B cell (primary cell): ENCODE measurements around the gene RET. TPM values are rescaled to one million over a fixed set of nuclear protein-coding genes. Genes with fewer than 3 reads are reported as not detected.

ENCODE experiments used
- ATAC-seq: fragments of 200-7000 bp; cut with Tn5 transposase; one replicate; pipeline ENCODE4 v1.10.0; 2021; ENCODE audit warnings: low read depth, mild to moderate bottlenecking, moderate number of reproducible peaks, moderate library complexity
- CTCF ChIA-PET: fragments of 350-600 bp; sonication (Branson Sonifier 250); formaldehyde crosslinking; loops from one replicate; lab custom pipeline; 2021; ENCODE audit warnings: antibody characterized with exemption, inconsistent platforms; lab: Charles Lee
- POLR2A ChIA-PET: fragments of 350-600 bp; sonication (Branson Sonifier 250); formaldehyde crosslinking; loops from one replicate; lab custom pipeline; 2021; ENCODE audit warnings: antibody characterized with exemption; lab: Charles Lee
- DNase-seq: peaks from one replicate; pipeline ENCODE4 v3.0.0; 2013
- H2AFZ ChIP-seq: 2 replicates; pipeline ENCODE4 v1.6.1; 2012; ENCODE audit warnings: mild to moderate bottlenecking, low read depth, low read length; ENCODE audit not compliant: insufficient read depth, poor library complexity, severe bottlenecking
- H3K27ac ChIP-seq, 2 donors: 1 replicate in 1 of 2; 2 replicates in 1 of 2; pipeline ENCODE4 v1.5.1; 2012 to 2013; ENCODE audit warnings: low read length in 2 of 2, mild to moderate bottlenecking in 2 of 2, moderate library complexity in 1 of 2
- H3K27me3 ChIP-seq, 4 experiments: fragments of 200-600 bp in 1 of 4; sonication (generic) in 1 of 4; replicated peaks in 1 of 4; 1 replicate in 2 of 4; 2 replicates in 2 of 4; pipeline versions ENCODE4 v1.6.1 to v1.7.0; 2013 to 2016; ENCODE audit warnings: low read length in 3 of 4, mild to moderate bottlenecking in 2 of 4, mixed read lengths in 1 of 4, moderate library complexity in 1 of 4; ENCODE audit not compliant: insufficient read depth in 4 of 4, control insufficient read depth in 3 of 4; ENCODE audit errors: control extremely low read depth in 1 of 4
- H3K36me3 ChIP-seq, 2 experiments: replicated peaks in 1 of 2; 1 replicate in 1 of 2; 2 replicates in 1 of 2; pipeline versions ENCODE4 v1.6.1 to v1.7.1; 2013; ENCODE audit warnings: low read length in 1 of 2; ENCODE audit not compliant: insufficient read depth in 2 of 2, control insufficient read depth in 1 of 2; ENCODE audit errors: control extremely low read depth in 1 of 2, extremely low read depth in 1 of 2
- H3K4me1 ChIP-seq, 2 donors: fragments of 200-600 bp in 1 of 2; sonication (generic) in 1 of 2; 1 replicate in 1 of 2; 2 replicates in 1 of 2; pipeline versions ENCODE4 v1.5.1 to v1.6.1; 2013 to 2017; ENCODE audit warnings: low read length in 2 of 2; ENCODE audit not compliant: control insufficient read depth in 2 of 2, insufficient read depth in 2 of 2
- H3K4me2 ChIP-seq: replicated peaks from 2 replicates; pipeline ENCODE3; 2012; ENCODE audit warnings: mild to moderate bottlenecking, low read depth, low read length; ENCODE audit not compliant: poor library complexity, severe bottlenecking
- H3K4me3 ChIP-seq, 5 experiments: fragments of 200-600 bp in 1 of 5; sonication (generic) in 1 of 5; 1 replicate in 3 of 5; 2 replicates in 2 of 5; pipeline versions ENCODE4 v1.5.1 to v1.7.0; 2011 to 2016; ENCODE audit warnings: low read length in 4 of 5, mild to moderate bottlenecking in 4 of 5, low read depth in 2 of 5, control low read depth in 1 of 5, moderate library complexity in 1 of 5; ENCODE audit not compliant: insufficient read depth in 1 of 5; ENCODE audit errors: control extremely low read depth in 1 of 5, extremely low read depth in 1 of 5
- H3K79me2 ChIP-seq: fragments of 200-600 bp; sonication (generic); one replicate; pipeline ENCODE4 v1.6.0; 2016; ENCODE audit warnings: low read length; ENCODE audit not compliant: control insufficient read depth, insufficient read depth
- H3K9ac ChIP-seq: fragments of 200-600 bp; sonication (generic); 2 replicates; pipeline ENCODE4 v1.6.1; 2017; ENCODE audit warnings: mild to moderate bottlenecking, low read length, moderate library complexity
- H3K9me3 ChIP-seq, 3 donors: one replicate each; pipeline versions ENCODE4 v1.6.1 to v1.7.1; 2013; ENCODE audit warnings: low read length in 2 of 3; ENCODE audit not compliant: control insufficient read depth in 2 of 3, insufficient read depth in 1 of 3; ENCODE audit errors: control extremely low read depth in 1 of 3
- H4K20me1 ChIP-seq: 2 replicates; pipeline ENCODE4 v1.6.0; 2012; ENCODE audit warnings: mild to moderate bottlenecking, low read length; ENCODE audit not compliant: insufficient read depth, control insufficient read depth, poor library complexity, severe bottlenecking
- H3K27ac Mint-ChIP-seq: one replicate; pipeline ENCODE4 v1.8.0; 2021; ENCODE audit warnings: mixed read lengths
- H3K27me3 Mint-ChIP-seq: one replicate; pipeline ENCODE4 v1.8.0; 2021; ENCODE audit warnings: mixed read lengths
- H3K4me1 Mint-ChIP-seq: one replicate; pipeline ENCODE4 v1.8.0; 2021; ENCODE audit warnings: mixed read lengths
- H3K4me3 Mint-ChIP-seq: one replicate; pipeline ENCODE4 v1.8.0; 2021; ENCODE audit warnings: mixed read lengths
- H3K9me3 Mint-ChIP-seq: one replicate; pipeline ENCODE4 v1.8.0; 2022; ENCODE audit warnings: mixed read lengths; ENCODE audit not compliant: insufficient read depth
- CTCF ChIP-seq: fragments of 200-600 bp; IDR thresholded peaks from one replicate; pipeline ENCODE4 v1.8.0; 2022; ENCODE audit warnings: antibody characterized with exemption, mild to moderate bottlenecking
- EZH2 ChIP-seq: IDR thresholded peaks from 2 replicates; pipeline ENCODE4 v1.6.1; 2012; ENCODE audit warnings: borderline replicate concordance, low read depth, mild to moderate bottlenecking, moderate library complexity, low read length; ENCODE audit not compliant: insufficient read depth, poor library complexity, severe bottlenecking
- WGBS: methylation state at CpG from one replicate; pipeline ENCODE4 v1.1.5; 2013; ENCODE audit warnings: missing lambda C conversion rate; ENCODE audit not compliant: insufficient coverage; 5-methylcytosine and 5-hydroxymethylcytosine counted together
- intact Hi-C: fragments of 100-400 bp; cut with micrococcal nuclease; formaldehyde crosslinking; loops from one replicate; pipeline ENCODE4 v1.10.0; 2022
- polyA plus RNA-seq: library from polyadenylated mRNA; depleted of rRNA; stranded (reverse); fragments of >200 nt; gene quantifications from 2 replicates; pipeline ENCODE4 v1.2.3, GENCODE V29; 2012
- total RNA-seq, 2 donors: library from RNA; stranded (reverse); fragments of 120-200 nt in 1 of 2; gene quantifications; 1 replicate in 1 of 2; 2 replicates in 1 of 2; pipeline versions ENCODE4 v1.2.3 to v1.2.4, GENCODE V29; 2013 to 2022

RET gene
- total and polyA plus RNA-seq, 2 donors (not counting 1 experiment from before 2014, with no cell fraction given) = 0.16 to 0.27 TPM

- Mint-ChIP-seq H3K4me1 (no peaks in the 10 kb centered on the region), H3K27me3 (no peaks in the 10 kb centered on the region), H3K27ac (no peak overlapping the region), H3K4me3 (no peak overlapping the region), H3K9me3 (no peaks in the 10 kb centered on the region)
- intact Hi-C loops = no loop called here
- DNase-seq (peak; percentile 15), ATAC-seq (no peak)
- Histone ChIP-seq H3K36me3 (no peaks in the 10 kb centered on the region), H2AFZ (no peak overlapping the region), H3K4me3 (no peak overlapping the region), H3K9ac (no peak overlapping the region), H3K4me2 (no peak overlapping the region), H3K4me1 (no peaks in the 10 kb centered on the region), H4K20me1 (no peaks in the 10 kb centered on the region), H3K9me3 (no peaks in the 10 kb centered on the region), H3K79me2 (no peaks in the 10 kb centered on the region), H3K27me3 (no peaks in the 10 kb centered on the region), H3K27ac (no peak overlapping the region)
- POLR2A ChIA-PET = no interaction called here
- 90% methylated on average over 21 of the region's 21 CpGs for WGBS
- TF ChIP-seq CTCF (no peak), EZH2 (no peak)
- CTCF ChIA-PET = no interaction called here
Observed at GRCh38 chr10:43039624-43040481, 37.0 kb upstream of the RET start.

GRCh38 chr10:43040482-43041256 is 36.2 kb upstream of the RET start:
- ChIA-PET CTCF (no interaction called here), POLR2A (no interaction called here)
- Histone ChIP-seq H3K9me3 (no peaks in the 10 kb centered on the region), H3K4me3 (no peak overlapping the region), H2AFZ (no peak overlapping the region), H3K36me3 (no peaks in the 10 kb centered on the region), H3K27me3 (no peaks in the 10 kb centered on the region), H3K27ac (no peak overlapping the region), H4K20me1 (no peaks in the 10 kb centered on the region), H3K4me2 (no peak overlapping the region), H3K4me1 (no peaks in the 10 kb centered on the region), H3K79me2 (no peaks in the 10 kb centered on the region), H3K9ac (no peak overlapping the region)
- DNase-seq (no peak), ATAC-seq (no peak)
- no peaks in the 10 kb centered on the region for H3K9me3 Mint-ChIP-seq
- H3K4me3 Mint-ChIP-seq = no peak overlapping the region
- intact Hi-C loops = no loop called here
- WGBS = 88% methylated on average over 5 of the region's 6 CpGs
- no peak overlapping the region for H3K27ac Mint-ChIP-seq
- no peaks in the 10 kb centered on the region for H3K27me3 Mint-ChIP-seq
- TF ChIP-seq CTCF (no peak), EZH2 (no peak)
- no peaks in the 10 kb centered on the region for H3K4me1 Mint-ChIP-seq
